ENCODE measurements around the gene MTNR1A.

DNA sequence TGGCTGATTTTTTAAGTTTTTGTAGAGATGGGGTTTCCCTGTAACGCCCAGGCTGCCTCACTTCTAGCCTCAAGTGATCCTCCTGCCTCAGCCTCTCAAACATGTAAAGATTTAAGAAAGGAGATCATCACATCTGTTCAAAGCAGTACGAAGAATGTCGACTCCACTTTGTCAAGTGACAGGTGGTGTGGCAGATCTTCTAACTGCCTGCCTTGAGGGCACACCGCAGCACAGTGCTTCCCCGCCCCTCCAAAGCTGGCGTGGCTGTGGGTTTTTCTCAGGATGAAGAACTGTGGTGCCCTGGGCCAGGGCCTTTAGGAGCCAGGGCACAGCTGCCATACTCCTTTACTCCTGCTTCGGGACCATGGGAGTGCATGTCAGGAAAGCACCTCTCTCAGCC, 43.3 kb upstream of the MTNR1A start:
- TF ChIP-seq POLR2A (IDR thresholded peaks at IDR 0.05) (no peak), POLR2AphosphoS5 (IDR thresholded peaks at IDR 0.05) (no peak), EP300 (IDR thresholded peaks at IDR 0.05) (no peak)
- TF ChIP-seq, protein P1, sequence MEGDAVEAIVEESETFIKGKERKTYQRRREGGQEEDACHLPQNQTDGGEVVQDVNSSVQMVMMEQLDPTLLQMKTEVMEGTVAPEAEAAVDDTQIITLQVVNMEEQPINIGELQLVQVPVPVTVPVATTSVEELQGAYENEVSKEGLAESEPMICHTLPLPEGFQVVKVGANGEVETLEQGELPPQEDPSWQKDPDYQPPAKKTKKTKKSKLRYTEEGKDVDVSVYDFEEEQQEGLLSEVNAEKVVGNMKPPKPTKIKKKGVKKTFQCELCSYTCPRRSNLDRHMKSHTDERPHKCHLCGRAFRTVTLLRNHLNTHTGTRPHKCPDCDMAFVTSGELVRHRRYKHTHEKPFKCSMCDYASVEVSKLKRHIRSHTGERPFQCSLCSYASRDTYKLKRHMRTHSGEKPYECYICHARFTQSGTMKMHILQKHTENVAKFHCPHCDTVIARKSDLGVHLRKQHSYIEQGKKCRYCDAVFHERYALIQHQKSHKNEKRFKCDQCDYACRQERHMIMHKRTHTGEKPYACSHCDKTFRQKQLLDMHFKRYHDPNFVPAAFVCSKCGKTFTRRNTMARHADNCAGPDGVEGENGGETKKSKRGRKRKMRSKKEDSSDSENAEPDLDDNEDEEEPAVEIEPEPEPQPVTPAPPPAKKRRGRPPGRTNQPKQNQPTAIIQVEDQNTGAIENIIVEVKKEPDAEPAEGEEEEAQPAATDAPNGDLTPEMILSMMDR (IDR thresholded peaks at IDR 0.05) = no peak

Measured in sigmoid colon (tissue), 4 donors.